GM18861 (cell line): Measurements from ENCODE around the gene EPM2AIP1.
"Not testable (repeated sequence)": the region's sequence is repeated elsewhere in the genome, so short reads cannot be mapped to it uniquely, and the experiment has no call there.

Source experiments
- ATAC-seq: cut with Tn5 transposase; IDR thresholded peaks from one replicate; pipeline ENCODE4 v1.9.1; 2021; ENCODE audit not compliant: unreplicated experiment

The EPM2AIP1 gene

DNA sequence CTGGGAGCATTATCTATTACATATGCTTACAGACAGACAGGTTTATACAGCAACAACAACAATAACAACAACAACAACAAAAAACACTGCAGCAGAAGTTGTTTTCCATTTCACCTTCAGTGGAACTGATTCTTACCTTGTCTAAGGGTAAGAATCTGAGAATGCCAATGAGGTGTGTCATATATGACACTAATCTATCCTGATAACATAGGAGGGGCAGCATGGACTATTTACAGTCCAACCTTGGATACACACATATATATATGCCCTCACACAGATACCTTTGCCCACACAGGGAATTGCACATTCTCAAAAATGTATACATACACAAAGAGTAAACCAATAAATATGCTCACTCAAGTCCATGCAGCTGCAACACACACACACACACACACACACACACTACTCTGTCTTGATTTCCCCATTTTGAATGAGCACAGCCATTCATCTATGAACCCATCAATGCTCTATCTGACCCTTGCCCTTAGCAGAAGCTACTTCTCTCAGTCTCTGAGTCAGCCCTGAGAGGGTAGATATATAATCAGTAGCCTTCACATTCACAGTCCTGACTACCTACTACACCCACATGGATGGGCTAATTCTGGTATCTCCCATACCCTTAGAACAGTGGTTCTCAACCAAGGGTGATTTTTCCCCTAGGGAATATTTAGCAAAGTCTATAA is 38.3 kb downstream of the EPM2AIP1 start:
- ATAC-seq = no peak

- ATAC-seq = not testable (repeated sequence)
Observed at GRCh38 chr3:36947814-36948213, 45.1 kb downstream of the EPM2AIP1 start.

DNA sequence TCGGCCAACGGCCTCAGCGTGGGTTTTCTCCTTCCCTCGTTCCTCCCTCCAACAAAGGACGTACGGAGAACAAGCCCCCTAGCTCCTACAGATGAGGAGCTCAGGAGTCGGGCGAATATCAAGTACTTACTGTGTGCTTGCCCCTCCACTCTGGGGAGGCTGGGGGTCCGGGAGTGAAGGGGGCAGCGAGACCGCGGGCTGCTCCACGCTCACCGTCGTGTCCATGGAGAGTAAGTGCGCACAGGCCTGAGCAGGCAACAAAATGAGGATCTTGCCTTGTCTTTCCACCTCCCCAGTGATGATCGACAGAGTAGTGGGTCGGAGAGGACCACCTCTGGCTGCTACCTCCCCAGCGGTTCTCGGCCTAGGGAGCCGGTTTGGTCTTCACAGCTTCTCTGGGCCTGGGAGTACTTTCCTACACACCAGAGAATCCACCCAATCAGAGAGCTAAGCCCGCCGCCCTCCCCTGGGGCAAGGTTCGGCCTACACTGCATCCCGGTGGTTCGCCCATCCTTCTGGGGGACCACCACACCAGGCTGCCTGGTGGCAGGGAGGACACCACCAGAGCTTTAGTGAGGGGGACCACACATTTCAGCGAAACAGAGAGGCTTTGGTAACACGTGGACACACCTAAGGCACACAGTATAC is 47.5 kb downstream of the EPM2AIP1 start:
- ATAC-seq = no peak

GRCh38 chr3:36944641-36945270 is 48.2 kb downstream of the EPM2AIP1 start, which contains the start of gene TRANK1:
TSS of gene TRANK1 (minus strand) at chr3:36945054. CDS start at chr3:36944809, 245 bp downstream.
- ATAC-seq = peak; percentile 43

GRCh38 chr3:36944012-36944640 is 48.8 kb downstream of the EPM2AIP1 start:
- peak; percentile 31 for ATAC-seq

DNA sequence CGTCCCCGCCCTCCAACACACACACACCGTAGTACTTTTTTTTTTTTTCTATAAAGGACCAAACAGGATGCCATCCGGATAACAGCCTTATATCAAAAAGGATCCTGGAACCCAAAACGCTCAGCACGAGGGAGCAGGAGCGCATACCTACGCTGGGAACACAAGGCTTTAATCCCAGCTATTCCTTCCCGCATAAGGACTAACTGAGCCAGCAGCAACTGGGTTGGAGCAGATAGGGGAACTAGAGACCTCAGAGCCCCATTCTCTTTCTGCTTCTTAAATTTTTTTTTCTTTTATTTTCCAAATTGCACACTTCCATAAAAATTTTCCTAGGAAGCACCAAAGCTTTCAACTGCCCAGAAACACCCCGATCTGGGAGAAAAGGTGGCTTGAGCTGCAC is 49.3 kb downstream of the EPM2AIP1 start:
- no peak for ATAC-seq

- ATAC-seq = no peak
Observed at GRCh38 chr3:36942638-36943248, 50.2 kb downstream of the EPM2AIP1 start.

- no peak for ATAC-seq
Observed at GRCh38 chr3:36941658-36942057, 51.3 kb downstream of the EPM2AIP1 start.

DNA sequence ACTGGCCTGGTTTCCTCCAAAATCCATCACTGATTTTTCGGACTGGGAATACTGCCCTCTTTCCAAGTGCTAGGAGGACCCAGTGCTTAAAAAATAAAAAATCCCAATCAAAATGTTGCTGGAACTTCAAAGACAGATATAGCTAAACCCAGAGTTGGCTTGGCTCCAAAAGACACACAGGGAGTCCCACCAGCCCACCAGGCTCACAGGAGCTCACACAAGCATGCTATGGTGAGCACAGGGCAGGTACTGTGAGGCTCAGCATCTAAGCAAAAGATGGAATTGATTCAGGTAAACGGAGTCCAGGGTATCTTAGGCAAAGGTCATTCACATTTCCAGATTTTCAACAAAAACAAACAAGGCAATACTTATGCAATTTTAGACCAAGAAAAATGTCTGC is 51.8 kb downstream of the EPM2AIP1 start:
- no peak for ATAC-seq

- no peak for ATAC-seq
Observed at GRCh38 chr3:36937492-36937891, 55.4 kb downstream of the EPM2AIP1 start.
